ENCODE results near the gene CLDN4. TPM values are rescaled to one million over a fixed set of nuclear protein-coding genes. Genes with fewer than 3 reads are reported as not detected.
A peak's percentile ranks its signal among the peaks of the same experiment; 100 is the strongest.

CLDN4 gene
- total RNA-seq, 4 donors from 2014 or later = 0.42 to 2.0 (median 0.66) TPM; not detected in 1

GRCh38 chr7:73822319-73823173, 8.2 kb upstream of the CLDN4 start:
- no peak overlapping the region for H3K4me3 ChIP-seq
- no peaks in the 10 kb centered on the region for H3K36me3 ChIP-seq
- 49 to 56% methylated on average over 11 to 15 of the region's 15 CpGs for WGBS, 2 donors
- no peak for TF ChIP-seq EP300 (IDR thresholded peaks at IDR 0.05)
- no peak for TF ChIP-seq POLR2A (IDR thresholded peaks at IDR 0.05)
- no peak for TF ChIP-seq CTCF (IDR thresholded peaks at IDR 0.05)
- H3K27ac ChIP-seq = peak overlapping the region in 1 of 4 donors; percentile 68
- H3K9me3 ChIP-seq = no peaks in the 10 kb centered on the region
- peaks cover 0 to 6% (median 1%) of the 10 kb centered on the region in 4 donors for H3K4me1 ChIP-seq
- H3K27me3 ChIP-seq = no peaks in the 10 kb centered on the region
- no peak for DNase-seq (ENCODE audit: low spot score in 2 of 2)

GRCh38 chr7:73823257-73823656, 7.5 kb upstream of the CLDN4 start:
- WGBS, 2 donors = 78 to 82% methylated on average over 5 of the region's 5 CpGs
- Histone ChIP-seq H3K27me3 (no peaks in the 10 kb centered on the region), H3K4me1 (peaks cover 0 to 9% (median 4%) of the 10 kb centered on the region in 4 donors), H3K36me3 (no peaks in the 10 kb centered on the region), H3K4me3 (no peak overlapping the region), H3K27ac (peak overlapping the region in 1 of 4 donors; percentile 68), H3K9me3 (no peaks in the 10 kb centered on the region)
- DNase-seq (ENCODE audit: low spot score in 2 of 2) = no peak
- TF ChIP-seq POLR2A (IDR thresholded peaks at IDR 0.05) (no peak), EP300 (IDR thresholded peaks at IDR 0.05) (no peak), CTCF (IDR thresholded peaks at IDR 0.05) (no peak)

GRCh38 chr7:73823873-73824592, 6.8 kb upstream of the CLDN4 start:
- TF ChIP-seq EP300 (IDR thresholded peaks at IDR 0.05) = no peak
- TF ChIP-seq POLR2A (IDR thresholded peaks at IDR 0.05) = no peak
- TF ChIP-seq CTCF (IDR thresholded peaks at IDR 0.05) = no peak
- no peak overlapping the region for H3K4me3 ChIP-seq
- H3K27me3 ChIP-seq = no peaks in the 10 kb centered on the region
- peaks cover 0 to 16% (median 4%) of the 10 kb centered on the region in 4 donors for H3K4me1 ChIP-seq
- DNase-seq (ENCODE audit: low spot score in 2 of 2) = no peak
- 56 to 69% methylated on average over 11 of the region's 11 CpGs for WGBS, 2 donors
- H3K36me3 ChIP-seq = no peaks in the 10 kb centered on the region
- H3K9me3 ChIP-seq = no peaks in the 10 kb centered on the region
- H3K27ac ChIP-seq = no peak overlapping the region

- no peaks in the 10 kb centered on the region for H3K9me3 ChIP-seq
- H3K27ac ChIP-seq = no peak overlapping the region
- TF ChIP-seq CTCF (IDR thresholded peaks at IDR 0.05) (no peak), POLR2A (IDR thresholded peaks at IDR 0.05) (no peak), EP300 (IDR thresholded peaks at IDR 0.05) (no peak)
- no peak overlapping the region for H3K4me3 ChIP-seq
- peaks cover 0 to 16% (median 4%) of the 10 kb centered on the region in 4 donors for H3K4me1 ChIP-seq
- DNase-seq (ENCODE audit: low spot score in 2 of 2) = no peak
- H3K27me3 ChIP-seq = peaks cover 0 to 2% of the 10 kb centered on the region in 2 donors
- WGBS, 2 donors = 65 to 73% methylated on average over 9 of the region's 9 CpGs
- H3K36me3 ChIP-seq = no peaks in the 10 kb centered on the region
Measured at GRCh38 chr7:73824986-73825385, 5.8 kb upstream of the CLDN4 start.
